OCI-LY7 (cell line): ENCODE results near the gene BTN1A1. TPM values are rescaled to one million over a fixed set of nuclear protein-coding genes. Genes with fewer than 3 reads are reported as not detected.
"Not testable (repeated sequence)": the region's sequence is repeated elsewhere in the genome, so short reads cannot be mapped to it uniquely, and the experiment has no call there.

Source experiments
- BruUV-seq: library from RNA; stranded (reverse); fragments of 400-500 nt; replicated peaks from 2 replicates; lab custom pipeline; 2021; lab: Mats Ljungman, UMichigan
- CTCF ChIA-PET: fragments of 300-600 bp; sonication (Branson Sonifier 250); formaldehyde crosslinking; loops from one replicate; lab custom pipeline; 2022; ENCODE audit warnings: antibody characterized with exemption; ENCODE audit not compliant: unreplicated experiment; lab: Charles Lee
- POLR2A ChIA-PET: fragments of 300-600 bp; sonication (Branson Sonifier 250); formaldehyde crosslinking; loops from one replicate; lab custom pipeline; 2022; ENCODE audit warnings: antibody characterized with exemption; lab: Charles Lee
- DNase-seq: peaks from one replicate; pipeline ENCODE4 v3.0.0-alpha.2; 2015; ENCODE audit warnings: low spot score
- H2AFZ ChIP-seq: fragments of 200-600 bp; sonication (generic), shearing (Covaris generic); 2 replicates; pipeline ENCODE4 v1.6.1; 2014; ENCODE audit warnings: mild to moderate bottlenecking, antibody characterized with exemption, low read length, moderate library complexity
- H3K27ac ChIP-seq: fragments of 200-600 bp; sonication (generic); 2 replicates; pipeline ENCODE4 v1.5.1; 2014; ENCODE audit warnings: mixed run types, low read depth, mild to moderate bottlenecking, moderate library complexity, low read length, inconsistent platforms; ENCODE audit not compliant: poor library complexity, severe bottlenecking
- H3K36me3 ChIP-seq: fragments of 200-600 bp; sonication (generic); 2 replicates; pipeline ENCODE4 v1.6.1; 2014; ENCODE audit warnings: mild to moderate bottlenecking, antibody characterized with exemption, low read length, moderate library complexity, mixed read lengths; ENCODE audit not compliant: insufficient read depth
- H3K4me1 ChIP-seq: fragments of 200-600 bp; sonication (generic); 2 replicates; pipeline ENCODE4 v1.5.1; 2014; ENCODE audit warnings: mild to moderate bottlenecking, low read length; ENCODE audit not compliant: insufficient read depth, poor library complexity, severe bottlenecking
- H3K4me2 ChIP-seq: fragments of 200-600 bp; sonication (generic); 2 replicates; pipeline ENCODE4 v1.6.1; 2014; ENCODE audit warnings: mild to moderate bottlenecking, low read length
- H3K4me3 ChIP-seq: fragments of 200-600 bp; sonication (generic); 2 replicates; pipeline ENCODE4 v1.5.1; 2014; ENCODE audit warnings: mild to moderate bottlenecking, low read depth, low read length; ENCODE audit not compliant: poor library complexity, severe bottlenecking
- H3K79me2 ChIP-seq: fragments of 200-600 bp; sonication (generic); 2 replicates; pipeline ENCODE4 v1.6.1; 2016; ENCODE audit warnings: low read depth, mild to moderate bottlenecking, low read length, moderate library complexity, mixed read lengths; ENCODE audit not compliant: insufficient read depth
- H3K9me2 ChIP-seq: fragments of 200-600 bp; sonication (generic); 2 replicates; pipeline ENCODE4 v1.6.1; 2016; ENCODE audit warnings: mild to moderate bottlenecking, low read length, mixed read lengths; ENCODE audit not compliant: insufficient read depth
- H3K9me3 ChIP-seq: fragments of 200-600 bp; sonication (generic); 2 replicates; pipeline ENCODE4 v1.6.1; 2014; ENCODE audit warnings: mild to moderate bottlenecking, mixed run types, low read length, mixed read lengths
- H4K20me1 ChIP-seq: fragments of 200-600 bp; sonication (generic); 2 replicates; pipeline ENCODE4 v1.6.1; 2014; ENCODE audit warnings: mild to moderate bottlenecking, antibody characterized with exemption, low read length, moderate library complexity, mixed read lengths; ENCODE audit not compliant: insufficient read depth
- EZH2phosphoT487 ChIP-seq: fragments of 200-600 bp; sonication (generic); IDR thresholded peaks from 2 replicates; pipeline ENCODE4 v1.6.1; 2018; ENCODE audit warnings: low read depth, borderline replicate concordance, mild to moderate bottlenecking, mixed run types, antibody characterized with exemption, low read length, moderate library complexity, mixed read lengths
- intact Hi-C: fragments of 100-400 bp; cut with micrococcal nuclease; formaldehyde crosslinking; loops from one replicate; pipeline ENCODE4 v1.10.0; 2022; ENCODE audit not compliant: unreplicated experiment
- total RNA-seq, 2 experiments: library from RNA; depleted of rRNA in 1 of 2; stranded (reverse); fragments of >200 nt in 1 of 2; shearing (Covaris generic) in 1 of 2; gene quantifications; 2 replicates each; pipeline ENCODE4 v1.2.3, GENCODE V29; 2014 to 2022
- TF ChIP-seq, protein P1 (sequence below): fragments of 200-600 bp; sonication (generic); conservative IDR thresholded peaks from 2 replicates; pipeline ENCODE4 v1.5.1; 2014; ENCODE audit warnings: mild to moderate bottlenecking, antibody characterized with exemption, low read length, moderate library complexity, mixed read lengths

Gene BTN1A1
- total RNA-seq, 2 experiments from 2014 or later: 0.25 to 1.0 TPM

DNA sequence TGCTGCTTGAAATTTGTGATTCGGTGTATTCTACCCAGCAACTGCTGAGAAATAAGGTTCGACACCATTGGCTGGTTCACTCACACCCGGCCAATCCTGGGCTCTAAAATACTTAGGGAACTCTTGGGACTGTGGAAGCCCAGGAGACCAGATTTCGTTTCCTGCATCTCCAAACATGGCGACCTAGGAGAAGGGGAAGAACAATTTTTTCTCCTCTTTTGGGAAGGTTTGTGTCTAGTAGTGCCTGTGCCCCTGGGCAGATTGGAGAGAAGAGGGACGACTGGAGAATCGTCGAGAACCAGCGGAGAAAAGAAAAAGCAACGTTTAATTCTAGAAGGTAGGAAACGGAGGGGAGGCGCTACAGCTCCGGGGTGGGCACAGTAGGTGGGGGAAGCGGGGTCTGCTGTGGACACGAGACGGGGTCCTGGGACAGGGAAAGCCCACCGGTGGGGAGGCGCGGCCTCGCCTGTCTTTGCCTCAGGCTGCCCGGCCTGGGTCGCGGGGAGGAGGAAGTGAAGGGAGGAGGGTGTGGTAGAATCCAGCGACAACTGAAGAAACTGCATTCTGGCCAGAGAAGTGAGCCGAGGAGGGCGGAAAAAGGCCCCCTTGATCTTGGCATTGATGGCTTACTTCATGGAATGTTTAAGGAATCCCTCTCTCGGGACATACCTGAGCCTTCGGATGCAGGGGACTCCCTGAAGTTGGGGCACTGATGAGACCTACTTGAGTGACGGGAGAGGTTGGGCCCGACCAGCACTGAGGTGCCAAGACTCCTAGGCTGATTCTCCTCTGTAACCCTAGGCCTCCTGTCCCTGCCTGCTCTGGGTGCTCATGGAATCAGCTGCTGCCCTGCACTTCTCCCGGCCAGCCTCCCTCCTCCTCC, 42.1 kb upstream of the BTN1A1 start, which contains the start of gene BTN2A1:
BTN2A1 (plus strand) TSS at position 150 of the 883 bp plus-strand sequence; CDS start at position 832, 682 bp downstream.
- peaks cover 41% of the 10 kb centered on the region; the same call in 1 of the 2 replicates for H3K79me2 ChIP-seq
- peak within 1 kb of the TSS; percentile 73 for H3K4me2 ChIP-seq
- BruUV-seq: no TSS peak
- H3K9me2 ChIP-seq: no peaks in the 10 kb centered on the region
- peaks cover 38% of the 10 kb centered on the region for H3K36me3 ChIP-seq
- intact Hi-C loops: loop anchor here (2.0 kb wide), 1 partner anchor 63 kb away; no protein-coding TSS in a partner anchor
- peak within 1 kb of the TSS; percentile 89 for H2AFZ ChIP-seq
- CTCF ChIA-PET: no interaction called here
- POLR2A ChIA-PET: no interaction called here
- peak within 1 kb of the TSS; percentile 76 for H3K4me3 ChIP-seq
- H3K4me1 ChIP-seq: peaks cover 48% of the 10 kb centered on the region
- TF ChIP-seq EZH2phosphoT487: no peak
- TF ChIP-seq, protein P1, sequence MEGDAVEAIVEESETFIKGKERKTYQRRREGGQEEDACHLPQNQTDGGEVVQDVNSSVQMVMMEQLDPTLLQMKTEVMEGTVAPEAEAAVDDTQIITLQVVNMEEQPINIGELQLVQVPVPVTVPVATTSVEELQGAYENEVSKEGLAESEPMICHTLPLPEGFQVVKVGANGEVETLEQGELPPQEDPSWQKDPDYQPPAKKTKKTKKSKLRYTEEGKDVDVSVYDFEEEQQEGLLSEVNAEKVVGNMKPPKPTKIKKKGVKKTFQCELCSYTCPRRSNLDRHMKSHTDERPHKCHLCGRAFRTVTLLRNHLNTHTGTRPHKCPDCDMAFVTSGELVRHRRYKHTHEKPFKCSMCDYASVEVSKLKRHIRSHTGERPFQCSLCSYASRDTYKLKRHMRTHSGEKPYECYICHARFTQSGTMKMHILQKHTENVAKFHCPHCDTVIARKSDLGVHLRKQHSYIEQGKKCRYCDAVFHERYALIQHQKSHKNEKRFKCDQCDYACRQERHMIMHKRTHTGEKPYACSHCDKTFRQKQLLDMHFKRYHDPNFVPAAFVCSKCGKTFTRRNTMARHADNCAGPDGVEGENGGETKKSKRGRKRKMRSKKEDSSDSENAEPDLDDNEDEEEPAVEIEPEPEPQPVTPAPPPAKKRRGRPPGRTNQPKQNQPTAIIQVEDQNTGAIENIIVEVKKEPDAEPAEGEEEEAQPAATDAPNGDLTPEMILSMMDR: peak; percentile 49
- no peaks in the 10 kb centered on the region for H4K20me1 ChIP-seq
- no peaks in the 10 kb centered on the region for H3K9me3 ChIP-seq
- DNase-seq: peak; percentile 91
- peak within 1 kb of the TSS; percentile 54 for H3K27ac ChIP-seq

DNA sequence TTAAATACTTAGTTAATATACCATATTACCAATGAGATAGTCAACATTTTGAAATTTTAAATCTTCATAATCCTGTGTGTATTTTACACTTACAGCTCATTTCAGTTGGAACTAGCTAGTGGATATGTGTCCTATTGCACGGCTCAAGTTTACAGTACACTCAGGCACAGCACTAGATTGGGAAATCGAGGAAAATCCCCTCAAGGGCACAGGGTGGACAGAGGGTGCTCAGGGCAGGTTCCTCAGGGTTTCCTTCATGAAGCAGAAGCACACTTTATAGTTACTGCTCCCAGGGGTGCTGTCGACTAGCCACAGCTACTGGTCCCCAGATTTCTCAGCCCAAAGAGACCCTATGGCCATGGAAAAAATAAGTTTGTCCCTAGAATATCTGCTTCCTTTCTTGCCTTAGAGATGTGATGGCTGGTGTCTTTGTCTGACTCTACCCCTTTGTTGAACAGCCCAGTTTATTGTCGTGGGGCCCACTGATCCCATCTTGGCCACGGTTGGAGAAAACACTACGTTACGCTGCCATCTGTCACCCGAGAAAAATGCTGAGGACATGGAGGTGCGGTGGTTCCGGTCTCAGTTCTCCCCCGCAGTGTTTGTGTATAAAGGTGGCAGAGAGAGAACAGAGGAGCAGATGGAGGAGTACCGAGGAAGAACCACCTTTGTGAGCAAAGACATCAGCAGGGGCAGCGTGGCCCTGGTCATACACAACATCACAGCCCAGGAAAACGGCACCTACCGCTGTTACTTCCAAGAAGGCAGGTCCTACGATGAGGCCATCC, 40.9 kb upstream of the BTN1A1 start:
- Histone ChIP-seq H2AFZ (no peak overlapping the region), H3K9me3 (no peaks in the 10 kb centered on the region), H3K9me2 (no peaks in the 10 kb centered on the region), H3K27ac (no peak overlapping the region), H3K79me2 (peaks cover 41% of the 10 kb centered on the region; the same call in 1 of the 2 replicates), H4K20me1 (no peaks in the 10 kb centered on the region), H3K4me1 (peaks cover 48% of the 10 kb centered on the region), H3K36me3 (peaks cover 50% of the 10 kb centered on the region), H3K4me2 (peak overlapping the region; percentile 60), H3K4me3 (peak overlapping the region; percentile 76)
- CTCF ChIA-PET: no interaction called here
- no peak for DNase-seq
- BruUV-seq: no TSS peak
- TF ChIP-seq, protein P1: no peak
- TF ChIP-seq EZH2phosphoT487: no peak
- intact Hi-C loops: loop anchor here (2.0 kb wide), 1 partner anchor 62 kb away; no protein-coding TSS in a partner anchor
- POLR2A ChIA-PET: interaction anchor here (0.6 kb wide), 1 partner anchor 38 kb away, joined by 3 read pairs; no protein-coding TSS in a partner anchor

DNA sequence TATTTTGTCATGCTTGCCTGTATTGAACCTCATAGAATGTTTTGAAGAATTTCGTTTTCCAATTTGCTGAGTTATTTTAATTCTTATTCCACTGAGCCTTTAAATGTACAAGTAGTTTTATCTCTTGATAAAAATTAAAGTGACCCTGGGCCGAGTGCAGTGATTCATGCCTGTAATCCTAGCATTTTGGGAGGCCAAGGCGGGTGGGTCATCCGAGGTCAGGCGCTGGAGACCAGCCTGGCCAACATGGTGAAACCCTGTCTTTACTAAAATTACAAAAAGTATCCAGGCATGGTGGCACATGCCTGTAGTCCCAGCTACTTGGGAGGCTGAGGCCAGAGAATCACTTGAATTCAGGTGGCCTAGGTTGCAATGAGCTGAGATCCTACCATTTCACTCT, 38.8 kb upstream of the BTN1A1 start:
- Histone ChIP-seq H3K79me2 (peaks cover 41% of the 10 kb centered on the region; the same call in 1 of the 2 replicates), H3K4me2 (peak overlapping the region; percentile 0; the same call in 1 of the 2 replicates), H3K4me3 (peak overlapping the region; percentile 1), H3K36me3 (peaks cover 71% of the 10 kb centered on the region), H3K4me1 (peaks cover 35% of the 10 kb centered on the region)
- BruUV-seq, DNase-seq, CTCF ChIA-PET, H3K9me3 ChIP-seq, intact Hi-C loops, H4K20me1 ChIP-seq, H3K9me2 ChIP-seq, H2AFZ ChIP-seq, H3K27ac ChIP-seq: not testable (repeated sequence)
- POLR2A ChIA-PET: interaction anchor here (0.8 to 1.6 kb wide), 3 partner anchors 11 to 36 kb away, joined by 3 to 4 read pairs (median 4); no protein-coding TSS in a partner anchor
